GM21360 (cell line): Measurements from ENCODE around the gene NFYC.
A peak's percentile ranks its signal among the peaks of the same experiment; 100 is the strongest.
"Not testable (repeated sequence)": the region's sequence is repeated elsewhere in the genome, so short reads cannot be mapped to it uniquely, and the experiment has no call there.

Experiments used
- ATAC-seq: cut with Tn5 transposase; IDR thresholded peaks from one replicate; pipeline ENCODE4 v1.9.1; 2021; ENCODE audit warnings: mild to moderate bottlenecking, moderate library complexity; ENCODE audit not compliant: unreplicated experiment

Gene NFYC

GRCh38 chr1:40664791-40665190, 26.7 kb upstream of the NFYC start:
- ATAC-seq, result no peak

- ATAC-seq, result peak; percentile 60
These were observed 26.0 kb upstream of the NFYC start, which contains the start of gene RIMS3 for GRCh38 chr1:40665335-40666171. Gene RIMS3 (minus strand): TSS chr1:40665682. CDS start chr1:40641925, 23,757 bp downstream.

GRCh38 chr1:40668769-40669525, 22.6 kb upstream of the NFYC start:
- peak; percentile 62 for ATAC-seq

- no peak for ATAC-seq
These were observed 18.1 kb upstream of the NFYC start for GRCh38 chr1:40673452-40673851.

DNA sequence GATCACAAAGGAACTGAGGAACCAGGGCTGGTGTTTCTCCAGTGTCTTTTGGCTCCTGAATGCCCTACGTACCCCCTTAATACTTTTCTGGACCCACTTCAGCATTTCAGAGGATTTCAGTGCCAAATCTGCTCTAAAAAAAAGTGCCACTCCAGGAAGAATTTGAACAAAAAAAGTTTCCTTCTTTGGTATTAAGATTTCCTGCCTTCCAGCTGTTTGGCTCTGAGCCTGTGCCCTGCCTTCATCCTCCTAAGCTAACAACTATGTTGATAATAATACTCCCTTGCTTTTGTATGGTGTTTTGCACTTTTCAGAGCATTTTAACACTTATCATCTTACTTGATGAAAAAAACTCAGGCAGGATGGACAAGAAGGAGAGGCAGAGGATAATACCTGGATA, 15.0 kb upstream of the NFYC start:
- ATAC-seq, result no peak

- ATAC-seq, result no peak
These were observed 12.1 kb upstream of the NFYC start for GRCh38 chr1:40679165-40679953.

DNA sequence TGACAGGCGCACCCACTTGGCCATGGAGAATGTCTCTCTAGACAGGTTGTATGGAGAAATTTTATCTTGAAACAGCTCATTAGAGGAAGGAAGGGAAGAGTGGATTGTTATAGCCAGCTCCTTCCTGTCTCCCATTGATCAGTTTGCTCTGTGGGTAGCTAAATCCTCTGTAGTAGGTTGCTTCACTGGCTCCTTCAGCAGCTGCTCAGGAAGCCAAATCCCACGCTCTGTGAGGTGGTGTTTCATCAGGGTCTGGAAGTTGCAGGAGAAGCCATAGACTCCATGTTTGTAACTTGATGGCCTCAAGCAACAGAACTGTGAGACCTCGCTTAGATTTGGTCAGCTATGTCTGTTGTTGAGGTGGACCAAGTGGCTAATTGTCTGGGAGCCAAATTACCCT, 6.8 kb upstream of the NFYC start:
- no peak for ATAC-seq

DNA sequence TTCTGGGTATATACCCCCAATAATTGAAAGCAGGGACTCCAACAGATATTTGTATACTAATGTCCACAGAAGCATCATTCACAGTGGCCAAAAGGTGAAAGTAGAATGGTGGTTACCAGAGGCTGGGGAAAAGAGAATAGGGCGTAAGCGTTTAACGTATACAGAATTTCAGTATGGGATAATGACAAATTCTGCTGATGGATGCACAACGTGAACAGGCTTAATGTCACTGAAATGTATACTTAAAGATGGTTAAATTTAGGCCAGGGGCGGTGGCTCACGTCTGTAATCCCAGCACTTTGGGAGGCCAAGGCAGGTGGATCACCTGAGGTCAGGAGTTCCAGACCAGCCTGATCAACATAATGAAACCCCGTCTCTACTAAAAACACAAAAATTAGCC, 4.4 kb upstream of the NFYC start:
- no peak for ATAC-seq

GRCh38 chr1:40687661-40688060, 3.8 kb upstream of the NFYC start:
- no peak for ATAC-seq

GRCh38 chr1:40689737-40690136, 1.8 kb upstream of the NFYC start:
- no peak for ATAC-seq

DNA sequence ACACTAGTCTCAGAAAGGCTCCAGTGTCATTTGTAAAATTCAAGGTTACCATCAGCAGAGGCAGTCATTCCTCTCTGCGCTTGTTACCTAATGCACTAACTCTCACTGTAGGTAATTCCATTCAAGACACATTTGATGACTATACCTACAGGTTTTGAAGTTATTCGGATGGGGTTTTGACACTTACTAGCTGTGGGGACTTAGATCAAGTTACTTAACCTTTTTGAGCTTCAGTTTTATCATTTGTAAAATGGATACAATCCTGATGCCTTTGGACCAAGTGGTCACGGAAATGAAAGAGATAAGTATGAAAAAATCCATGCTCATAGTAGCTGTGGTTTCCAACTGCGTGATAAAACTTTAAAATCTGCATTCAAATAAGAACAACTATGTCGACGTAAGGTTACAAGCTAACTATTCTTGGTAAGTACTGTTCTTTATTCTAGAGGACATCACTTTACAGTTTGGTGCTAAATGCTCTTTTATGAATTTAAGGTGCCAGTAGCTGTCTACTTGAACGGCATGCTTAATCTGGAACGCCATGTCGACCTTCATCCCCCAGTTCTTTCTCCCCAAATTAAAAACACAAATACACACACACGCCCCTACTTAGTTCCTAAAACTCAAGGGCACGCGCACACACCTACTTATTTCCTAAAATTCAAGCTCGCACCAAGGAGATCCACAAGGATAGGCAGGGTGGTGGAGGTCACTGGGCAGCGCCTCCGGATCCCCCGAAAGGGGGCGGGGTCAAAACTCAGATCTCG, 550 bp upstream of the NFYC start:
- no peak for ATAC-seq

GRCh38 chr1:40692429-40692895, 958 bp downstream of the NFYC start:
- ATAC-seq, result peak; percentile 11

DNA sequence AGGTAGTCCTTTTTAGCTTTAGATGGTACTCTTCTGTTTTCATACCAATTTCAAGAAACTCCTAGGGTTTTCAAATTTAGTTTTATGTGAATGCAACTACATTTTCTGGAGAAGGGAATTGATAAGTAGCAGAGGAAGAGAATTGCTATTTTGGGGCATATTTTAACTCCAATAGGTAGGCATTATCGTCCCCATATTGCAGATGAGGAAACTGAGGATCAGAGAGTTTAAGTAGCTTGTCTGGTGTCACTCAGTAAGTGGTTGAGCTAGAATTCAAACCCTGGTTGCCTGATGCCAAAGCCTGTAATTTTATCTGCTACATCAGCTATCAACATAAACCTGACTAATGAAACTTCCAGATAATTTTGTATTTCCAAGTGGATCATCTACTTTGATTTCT, 1.9 kb downstream of the NFYC start:
- no peak for ATAC-seq

DNA sequence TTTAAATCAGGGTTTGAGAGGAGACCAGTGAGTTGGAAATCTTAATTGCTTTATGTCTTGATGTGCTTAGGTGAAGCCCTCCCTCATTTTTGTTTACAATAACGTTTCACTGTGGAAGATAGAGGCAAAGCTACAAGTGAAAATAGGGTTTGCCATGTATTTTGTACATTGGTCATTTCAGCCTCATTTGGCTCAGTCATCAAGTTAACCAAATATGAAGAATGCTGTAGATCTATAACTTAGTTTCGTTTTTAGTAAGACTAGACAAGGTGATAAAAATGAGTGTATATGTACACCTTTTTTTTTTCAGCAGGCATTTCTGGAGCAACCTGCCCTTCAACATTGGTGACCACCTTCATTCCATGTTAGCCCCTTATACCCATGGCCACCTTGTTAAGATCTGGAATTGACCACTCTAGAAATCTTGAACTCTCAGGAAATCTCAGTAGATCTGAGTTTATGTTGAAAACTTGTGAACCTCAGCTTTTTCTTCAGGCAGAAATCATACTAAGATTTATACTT, 2.9 kb downstream of the NFYC start:
- ATAC-seq, result no peak

- no peak for ATAC-seq
These were observed 4.8 kb downstream of the NFYC start for GRCh38 chr1:40696294-40696693.

DNA sequence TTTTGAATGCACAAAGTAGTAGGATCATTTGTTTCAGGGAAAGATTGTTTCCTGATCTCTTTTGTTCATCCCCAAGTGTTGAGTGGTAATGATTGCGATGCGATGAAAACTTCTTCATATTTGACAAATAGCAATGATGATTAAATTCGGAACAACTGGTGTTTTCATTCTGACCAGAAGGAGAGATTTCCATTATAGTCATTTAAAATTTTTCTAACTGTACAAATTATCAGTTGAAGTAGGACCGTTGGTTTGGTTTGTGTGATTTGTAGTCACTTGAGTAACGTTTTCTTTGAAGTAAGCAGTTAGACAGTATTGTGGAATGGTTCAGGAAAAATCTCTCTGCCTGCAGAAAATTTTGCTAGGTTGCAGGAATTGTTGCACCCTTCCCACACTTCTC, 5.9 kb downstream of the NFYC start:
- ATAC-seq, result no peak

DNA sequence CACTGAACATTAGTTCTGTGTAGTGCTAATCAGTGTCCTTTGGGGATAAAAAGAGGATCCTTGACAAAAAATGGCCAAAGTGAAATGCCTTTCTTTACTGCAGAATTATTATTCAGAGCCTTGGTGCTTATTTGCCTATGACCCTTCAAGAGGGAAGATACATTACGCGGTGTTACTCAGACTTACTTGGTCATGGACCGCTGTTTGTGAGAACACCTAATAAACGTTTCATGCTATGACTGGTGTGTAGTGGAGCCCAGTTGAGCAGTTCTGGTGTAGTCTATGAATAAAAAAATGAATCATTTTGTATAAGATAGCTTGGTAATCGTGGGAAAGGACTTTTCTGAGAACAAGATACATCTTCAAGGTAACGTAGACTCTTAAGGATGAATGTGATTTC, 8.3 kb downstream of the NFYC start:
- peak; percentile 65 for ATAC-seq

- no peak for ATAC-seq
These were observed 10.2 kb downstream of the NFYC start for GRCh38 chr1:40701684-40702083.

DNA sequence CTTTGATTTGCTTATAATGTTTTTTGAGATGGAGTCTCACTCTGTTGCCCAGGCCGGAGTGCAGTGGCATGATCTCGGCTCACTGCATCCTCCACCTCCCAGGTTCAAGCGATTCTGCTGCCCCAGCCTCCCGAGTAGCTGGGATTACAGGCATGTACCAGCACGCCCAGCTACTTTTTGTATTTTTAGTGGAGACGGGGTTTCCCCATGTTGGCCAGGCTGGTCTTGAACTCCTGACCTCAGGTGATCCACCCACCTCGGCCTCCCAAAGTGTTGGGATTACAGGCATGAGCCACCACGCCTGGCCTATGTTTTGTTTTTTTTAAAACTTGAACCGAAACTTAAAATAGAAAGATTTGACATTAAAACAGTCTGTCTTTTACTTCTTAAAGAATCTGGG, 11.3 kb downstream of the NFYC start:
- ATAC-seq, result not testable (repeated sequence)

- ATAC-seq, result no peak
These were observed 11.8 kb downstream of the NFYC start for GRCh38 chr1:40703316-40703715.
